T-helper 1 cell treated with Interleukin-12 subunit alpha and Interleukin-12 subunit beta and Interleukin-4 antibody, amounts not matched to agents 30 ng/mL and 1 ng/mL, for 36 hours (primary cell): ENCODE results near the gene FAM20A. TPM values are rescaled to one million over a fixed set of nuclear protein-coding genes. Genes with fewer than 3 reads are reported as not detected.
"Not testable (repeated sequence)": the region's sequence is repeated elsewhere in the genome, so short reads cannot be mapped to it uniquely, and the experiment has no call there.

Experiments used
- intact Hi-C: fragments of 100-400 bp; cut with micrococcal nuclease; formaldehyde crosslinking; loops from one replicate; pipeline ENCODE4 v1.15.1; 2024
- total RNA-seq: library from RNA; stranded (reverse); gene quantifications from 2 replicates; pipeline ENCODE4 v1.2.3, GENCODE V29; 2022

Gene FAM20A
- total RNA-seq, 1 donor from 2014 or later = not detected

DNA sequence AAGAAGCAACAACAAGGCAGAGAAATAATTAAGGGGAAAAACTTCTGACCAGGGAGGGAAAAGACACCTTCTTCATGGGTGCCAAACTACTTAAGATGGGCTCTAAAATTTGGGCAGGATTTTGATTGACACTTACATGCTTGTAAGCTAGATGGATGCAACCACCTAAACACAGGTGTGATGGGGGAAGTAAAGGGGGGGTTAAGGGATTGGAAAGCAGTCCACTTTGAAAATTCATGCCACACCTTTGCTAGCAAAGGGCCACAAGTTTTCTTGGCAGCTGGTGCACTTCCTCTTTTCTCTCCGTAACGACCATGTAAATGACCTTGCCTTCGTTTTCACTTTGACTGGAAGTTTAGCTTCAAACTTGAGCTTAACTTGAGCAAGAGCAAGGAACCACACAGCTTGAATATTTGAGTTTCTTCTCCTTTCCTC, 103.3 kb downstream of the FAM20A start:
- intact Hi-C loops = loop anchor here (2.0 kb wide), 1 partner anchor 15 kb away; the partner anchor contains the start of gene PRKAR1A

DNA sequence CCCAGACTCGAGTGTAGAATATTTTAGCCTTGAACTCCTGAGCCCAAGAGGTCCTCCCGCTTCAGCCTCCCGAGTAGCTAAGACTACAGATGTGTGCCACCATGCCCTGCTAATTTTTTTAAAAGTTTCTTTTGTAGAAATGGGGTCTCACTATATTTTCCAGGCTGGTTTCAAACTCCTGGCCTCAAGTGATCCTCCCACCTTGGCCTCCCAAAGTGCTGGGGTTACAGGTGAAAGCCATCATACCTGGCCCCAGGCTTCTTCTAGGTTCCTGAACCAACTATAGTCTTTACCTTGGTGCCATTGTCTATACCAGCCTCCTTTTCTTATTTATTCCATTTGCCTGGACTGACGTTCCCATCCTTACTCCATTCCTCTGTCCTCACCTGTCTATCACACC, 106.1 kb downstream of the FAM20A start:
- intact Hi-C loops = no loop called here

DNA sequence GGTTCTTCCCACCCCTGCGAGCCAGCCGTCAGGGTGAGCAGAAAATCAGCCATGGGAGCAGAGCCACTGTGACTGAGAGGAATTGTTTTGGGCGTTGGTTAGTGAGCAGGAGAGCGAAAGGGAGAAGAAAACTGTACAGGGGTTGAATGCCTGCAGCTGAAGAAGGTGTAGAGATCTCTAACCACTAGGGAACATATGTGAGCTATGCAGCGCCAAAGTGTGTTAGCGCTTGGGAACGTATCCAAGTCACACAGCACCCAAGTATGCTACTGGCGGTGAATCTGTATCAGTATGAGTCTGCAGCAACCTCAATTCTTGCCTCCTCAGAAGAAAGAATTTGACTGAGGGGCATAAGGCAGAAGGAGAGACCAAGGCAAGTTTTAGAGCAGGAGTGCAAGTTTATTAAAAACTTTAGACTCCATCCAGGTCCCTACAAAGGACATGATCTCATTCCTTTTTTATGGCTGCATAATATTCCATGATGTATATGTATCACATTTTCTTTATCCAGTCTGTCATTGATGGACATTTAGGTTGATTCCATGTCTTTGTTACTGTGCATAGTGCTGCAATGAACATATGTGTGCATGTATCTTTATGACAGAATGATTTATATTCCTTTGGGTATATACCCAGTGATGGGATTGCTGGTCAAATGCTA, 108.6 kb downstream of the FAM20A start:
- intact Hi-C loops = not testable (repeated sequence)

DNA sequence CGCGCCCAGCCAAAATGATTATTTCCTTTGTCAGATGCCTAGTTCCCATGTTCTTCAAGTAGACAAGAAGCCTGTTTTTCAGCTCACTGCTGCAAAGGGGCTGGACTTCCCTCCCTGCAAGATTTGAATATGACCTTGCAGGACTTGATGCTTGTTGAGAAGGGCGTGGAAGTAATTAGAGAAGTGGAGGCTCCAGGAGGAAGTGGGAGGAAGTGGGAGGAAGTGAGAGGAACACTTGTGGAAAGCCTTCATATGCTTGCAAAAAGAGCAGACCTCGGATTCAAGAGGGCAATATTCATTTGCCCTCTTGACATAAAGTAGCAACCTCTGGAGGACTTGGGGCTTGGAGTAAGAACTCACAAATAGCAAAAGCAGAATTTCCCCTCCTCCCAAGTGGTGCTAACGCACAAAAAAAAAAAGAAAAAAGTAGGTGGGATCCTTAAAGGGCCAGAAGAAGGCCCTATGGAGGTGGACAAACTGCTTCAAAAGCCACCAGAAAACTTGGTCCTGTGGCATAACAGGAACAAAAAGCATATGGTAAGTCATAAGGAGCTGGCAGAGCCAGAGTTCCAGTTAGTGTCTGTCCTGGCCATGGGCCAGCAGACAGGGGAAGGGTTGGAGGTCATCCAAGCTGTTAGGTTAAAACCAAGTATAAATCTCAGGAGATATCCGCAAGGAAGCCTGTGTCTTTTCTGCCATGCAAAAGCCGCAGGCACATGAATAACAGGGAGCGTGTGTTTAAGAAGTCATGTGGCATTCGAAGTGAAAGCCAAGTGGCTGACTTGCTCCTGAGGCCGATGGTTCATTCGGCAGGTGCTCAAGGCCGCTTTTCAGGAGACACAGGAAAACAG, 109.6 kb downstream of the FAM20A start:
- intact Hi-C loops = no loop called here

DNA sequence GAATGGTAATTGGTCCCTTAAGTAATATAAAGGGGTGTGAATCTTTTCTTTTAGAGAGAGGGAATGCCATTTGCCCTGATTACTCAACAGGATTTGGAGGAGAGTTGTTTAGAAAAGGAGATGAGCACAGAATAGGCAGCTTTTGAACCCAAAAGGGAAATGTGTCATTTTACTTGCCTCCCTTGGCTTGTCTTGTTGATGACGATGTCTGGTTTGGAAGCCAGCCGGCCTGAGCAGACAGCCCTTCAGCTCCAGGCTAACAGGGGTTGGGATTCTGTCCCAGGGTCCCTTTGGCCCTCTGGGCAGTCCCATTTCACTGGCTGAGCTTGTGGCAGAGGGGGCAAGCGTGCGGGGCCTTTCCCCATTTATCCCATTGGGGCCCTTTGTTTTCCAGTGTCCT, 111.2 kb downstream of the FAM20A start:
- intact Hi-C loops = loop anchor here (2.0 kb wide), 1 partner anchor 23 kb away; the partner anchor contains the start of gene PRKAR1A

Other genes with a start within 250 kb of the FAM20A start
- gene WIPI1, start 143.9 kb downstream of the FAM20A start, total RNA-seq = 22.5 and 25.7 TPM in 2 replicates
- 217 and 220 TPM in 2 replicates for gene PRKAR1A, start 88.9 kb downstream of the FAM20A start, total RNA-seq